AG04450 (cell line): ENCODE data around the gene SEMA6C. TPM values are rescaled to one million over a fixed set of nuclear protein-coding genes. Genes with fewer than 3 reads are reported as not detected.

Experiments
- CTCF ChIA-PET: fragments of 300-600, 350-600 bp; formaldehyde crosslinking; extraction: SDS; loops from one replicate; lab custom pipeline; 2022; ENCODE audit warnings: antibody characterized with exemption, inconsistent platforms; lab: Charles Lee
- POLR2A ChIA-PET: fragments of 350-600 bp; formaldehyde crosslinking; extraction: SDS; loops from one replicate; lab custom pipeline; 2021; ENCODE audit warnings: antibody characterized with exemption, inconsistent platforms; lab: Yijun Ruan, JAX
- DNase-seq: peaks from one replicate; pipeline ENCODE4 v3.0.0-alpha.2; 2011; ENCODE audit warnings: low read depth, low spot score
- H3K27ac ChIP-seq: one replicate; pipeline ENCODE4 v1.5.1; 2012; ENCODE audit warnings: low read depth, low read length, control low read depth
- H3K27me3 ChIP-seq: one replicate; pipeline ENCODE4 v1.6.0; 2012; ENCODE audit warnings: low read length; ENCODE audit not compliant: control insufficient read depth, insufficient read depth
- H3K4me3 ChIP-seq: 2 replicates; pipeline ENCODE4 v1.5.1; 2011; ENCODE audit warnings: mild to moderate bottlenecking, low read depth, low read length, control low read depth
- H3K9me3 ChIP-seq: 2 replicates; pipeline ENCODE4 v1.5.1; 2012; ENCODE audit warnings: low read length; ENCODE audit not compliant: control insufficient read depth, insufficient read depth
- polyA plus RNA-seq: library from polyadenylated mRNA; depleted of rRNA; stranded (reverse); fragments of >200 nt; gene quantifications from 2 replicates; pipeline ENCODE4 v1.2.3, GENCODE V29; 2011
- TF ChIP-seq, protein P1 (sequence below): IDR thresholded peaks from 2 replicates; pipeline ENCODE4 v1.5.1; 2011; ENCODE audit warnings: low read depth, low read length, control low read depth, inconsistent platforms

SEMA6C gene
- polyA plus RNA-seq, 1 experiment, result 1.8 TPM

DNA sequence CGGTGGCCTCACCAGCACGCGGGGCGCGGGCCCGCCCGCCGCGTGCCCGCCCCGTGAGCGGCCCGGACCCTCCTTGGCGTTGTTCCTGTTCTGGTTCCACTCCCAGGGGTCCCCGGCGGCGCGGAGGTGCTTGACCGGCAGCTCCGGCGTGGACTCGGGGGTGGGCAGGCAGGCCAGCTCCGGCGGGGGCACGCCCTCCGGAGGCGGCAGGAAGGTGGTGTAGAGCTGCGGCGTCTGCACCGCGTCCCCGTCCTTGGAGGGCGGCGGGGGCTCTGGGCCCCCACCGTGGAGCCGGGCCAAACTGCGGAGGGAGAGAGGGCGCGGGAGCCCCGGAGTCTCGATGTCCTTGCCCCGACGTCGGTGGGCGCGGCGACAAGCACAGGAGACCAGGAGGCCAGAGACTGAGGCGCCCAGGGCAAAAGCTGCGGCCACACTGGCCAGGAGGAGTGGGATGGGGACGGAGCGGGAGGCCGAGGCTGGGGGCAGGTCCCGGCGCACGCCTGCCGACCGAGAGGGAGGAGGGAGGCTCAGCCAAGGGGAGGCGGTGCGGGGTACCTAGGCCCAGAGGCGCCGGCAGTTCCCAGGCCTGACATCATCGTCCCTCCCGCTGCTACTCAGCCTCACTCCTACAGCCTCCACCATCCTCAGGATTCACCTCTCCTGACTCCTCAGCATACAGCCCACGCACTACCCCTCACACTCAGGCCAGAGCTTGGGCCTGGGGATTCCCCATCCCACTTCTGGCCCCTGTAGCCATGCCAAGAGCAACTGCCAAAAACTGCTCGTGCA, 13.2 kb downstream of the SEMA6C start:
- Histone ChIP-seq H3K27me3 (peaks cover 10% of the 10 kb centered on the region), H3K9me3 (peaks cover 5% of the 10 kb centered on the region; the same call in 1 of the 2 replicates), H3K4me3 (no peak overlapping the region), H3K27ac (no peak overlapping the region)
- ChIA-PET CTCF (interaction anchor here (2.5 kb wide), 1 partner anchor 33 kb away, joined by 18 read pairs; no protein-coding TSS in a partner anchor), POLR2A (interaction anchor here (0.8 kb wide), 1 partner anchor 38 kb away, joined by 5 read pairs; no protein-coding TSS in a partner anchor)
- no peak for DNase-seq
- TF ChIP-seq, protein P1, sequence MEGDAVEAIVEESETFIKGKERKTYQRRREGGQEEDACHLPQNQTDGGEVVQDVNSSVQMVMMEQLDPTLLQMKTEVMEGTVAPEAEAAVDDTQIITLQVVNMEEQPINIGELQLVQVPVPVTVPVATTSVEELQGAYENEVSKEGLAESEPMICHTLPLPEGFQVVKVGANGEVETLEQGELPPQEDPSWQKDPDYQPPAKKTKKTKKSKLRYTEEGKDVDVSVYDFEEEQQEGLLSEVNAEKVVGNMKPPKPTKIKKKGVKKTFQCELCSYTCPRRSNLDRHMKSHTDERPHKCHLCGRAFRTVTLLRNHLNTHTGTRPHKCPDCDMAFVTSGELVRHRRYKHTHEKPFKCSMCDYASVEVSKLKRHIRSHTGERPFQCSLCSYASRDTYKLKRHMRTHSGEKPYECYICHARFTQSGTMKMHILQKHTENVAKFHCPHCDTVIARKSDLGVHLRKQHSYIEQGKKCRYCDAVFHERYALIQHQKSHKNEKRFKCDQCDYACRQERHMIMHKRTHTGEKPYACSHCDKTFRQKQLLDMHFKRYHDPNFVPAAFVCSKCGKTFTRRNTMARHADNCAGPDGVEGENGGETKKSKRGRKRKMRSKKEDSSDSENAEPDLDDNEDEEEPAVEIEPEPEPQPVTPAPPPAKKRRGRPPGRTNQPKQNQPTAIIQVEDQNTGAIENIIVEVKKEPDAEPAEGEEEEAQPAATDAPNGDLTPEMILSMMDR, result no peak

DNA sequence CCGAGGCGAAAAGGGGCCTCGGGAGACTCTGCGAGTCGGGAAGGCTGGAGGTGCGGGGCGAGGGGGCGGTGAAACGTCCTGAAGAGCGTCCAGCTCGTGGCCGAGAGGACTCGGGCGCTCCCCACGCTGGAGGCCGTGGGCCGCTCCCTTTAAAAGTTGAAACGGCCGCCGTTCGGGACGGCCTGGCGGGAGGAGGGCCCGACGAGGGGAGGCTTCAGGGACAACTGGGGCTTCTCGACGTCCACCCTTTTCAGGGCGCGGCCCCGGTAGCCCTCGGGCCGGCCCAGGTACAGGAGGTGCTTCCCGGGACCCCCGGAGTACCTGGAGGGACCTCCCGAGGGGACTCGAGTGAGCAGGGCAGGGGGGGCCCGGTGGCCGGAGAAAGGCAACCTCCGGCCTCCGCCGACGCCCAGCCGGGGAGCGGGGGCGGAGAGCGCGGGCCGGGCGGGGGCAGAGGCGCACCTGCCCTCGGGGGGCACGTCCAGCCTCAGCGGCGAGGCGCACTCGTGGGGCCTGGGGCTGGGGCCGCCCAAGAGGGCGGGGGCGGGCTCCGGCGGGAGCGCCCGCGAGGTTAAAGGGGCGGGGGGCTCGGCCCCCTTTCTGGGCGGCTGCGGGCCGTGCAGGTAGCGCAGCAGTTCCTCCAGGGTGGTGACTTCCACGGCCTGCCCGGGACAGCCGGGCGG, 14.0 kb downstream of the SEMA6C start:
- H3K4me3 ChIP-seq, result no peak overlapping the region
- peaks cover 5% of the 10 kb centered on the region; the same call in 1 of the 2 replicates for H3K9me3 ChIP-seq
- POLR2A ChIA-PET, result no interaction called here
- peaks cover 10% of the 10 kb centered on the region for H3K27me3 ChIP-seq
- H3K27ac ChIP-seq, result no peak overlapping the region
- TF ChIP-seq, protein P1, result no peak
- DNase-seq, result no peak
- CTCF ChIA-PET, result interaction anchor here (2.0 kb wide), 1 partner anchor 33 kb away, joined by 7 read pairs; no protein-coding TSS in a partner anchor

DNA sequence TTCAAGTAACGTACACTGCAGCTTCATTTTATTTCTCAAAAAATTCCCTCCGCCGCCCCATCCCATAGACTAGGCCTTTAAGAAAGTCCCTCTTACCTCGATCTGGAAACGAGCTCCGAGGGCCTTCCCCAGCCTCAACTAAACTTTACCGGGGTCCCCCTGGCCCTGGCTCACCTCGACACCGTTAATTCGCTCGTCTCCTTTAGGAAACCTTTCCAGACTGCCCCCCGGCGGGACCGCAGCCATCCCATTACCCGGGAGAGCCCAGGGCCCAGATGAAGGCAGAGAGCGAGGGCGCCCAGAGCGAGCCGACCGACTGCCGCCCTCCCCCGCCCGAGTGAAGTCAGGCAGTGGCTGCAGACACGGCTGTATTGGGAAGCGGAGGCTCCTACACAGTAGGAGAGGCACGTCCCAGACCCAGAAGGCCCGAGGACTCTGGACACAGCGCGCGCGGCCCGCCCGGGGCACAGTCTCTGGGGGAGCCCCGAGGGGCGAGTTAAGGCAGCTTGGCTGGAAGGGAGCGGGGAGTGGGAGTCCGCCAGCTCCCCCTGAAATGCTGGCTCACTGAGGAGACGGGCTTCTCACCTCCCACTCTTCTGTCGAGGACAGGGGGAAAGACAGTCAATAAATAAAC, 14.6 kb downstream of the SEMA6C start:
- Histone ChIP-seq H3K27ac (no peak overlapping the region), H3K27me3 (peaks cover 10% of the 10 kb centered on the region), H3K4me3 (peak overlapping the region; percentile 35), H3K9me3 (peaks cover 5% of the 10 kb centered on the region; the same call in 1 of the 2 replicates)
- DNase-seq, result no peak
- CTCF ChIA-PET, result interaction anchor here (0.6 to 2.0 kb wide), 3 partner anchors 29 to 46 kb away, joined by 3 to 7 read pairs (median 3); no protein-coding TSS in a partner anchor
- POLR2A ChIA-PET, result no interaction called here
- TF ChIP-seq, protein P1, result no peak

DNA sequence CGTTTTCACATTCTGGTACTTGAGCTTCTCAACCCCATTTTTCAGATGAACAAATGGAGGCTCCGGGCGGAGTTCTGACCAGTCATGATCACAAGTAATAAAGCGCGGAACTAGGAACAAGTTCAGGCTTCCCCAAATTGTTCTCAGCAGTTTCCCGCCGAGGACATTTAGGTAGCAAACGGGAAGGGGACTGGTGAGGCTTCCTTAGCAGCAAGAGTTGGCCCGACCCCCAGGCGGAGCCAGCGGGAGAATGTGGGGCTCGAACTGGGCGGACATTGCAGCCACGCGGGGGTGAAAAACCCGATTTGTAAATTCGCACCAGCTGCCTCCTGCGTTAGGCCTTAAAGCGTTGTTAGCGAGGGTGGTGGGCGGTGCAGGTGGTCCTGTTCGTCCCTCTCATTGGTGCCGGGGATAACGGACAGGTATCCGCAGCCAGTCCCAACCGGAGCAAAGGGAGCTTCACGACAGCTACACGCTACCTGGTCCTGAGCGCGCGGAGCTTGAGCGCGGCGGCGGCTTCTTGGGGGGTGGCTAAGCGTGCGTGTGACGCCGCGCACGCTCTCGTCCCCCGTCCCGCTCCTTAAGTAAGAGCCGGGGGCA, 15.3 kb downstream of the SEMA6C start:
- CTCF ChIA-PET, result interaction anchor here (0.6 to 2.0 kb wide), 3 partner anchors 28 to 45 kb away, joined by 3 to 7 read pairs (median 3); no protein-coding TSS in a partner anchor
- peak overlapping the region; percentile 35 for H3K4me3 ChIP-seq

More for the DNA sequence above, 15.3 kb downstream of the SEMA6C start:
- Histone ChIP-seq H3K9me3 (peaks cover 5% of the 10 kb centered on the region; the same call in 1 of the 2 replicates), H3K27me3 (peaks cover 10% of the 10 kb centered on the region), H3K27ac (no peak overlapping the region)
- DNase-seq, result peak; percentile 52
- POLR2A ChIA-PET, result no interaction called here
- TF ChIP-seq, protein P1, result no peak
